GM12878 (cell line): ENCODE data around the gene NHEJ1. TPM values are rescaled to one million over a fixed set of nuclear protein-coding genes. Genes with fewer than 3 reads are reported as not detected.

ENCODE experiments used
- microRNA counts: library from miRNA; unstranded; fragments of <30 nt; microRNA quantifications from one replicate; lab custom pipeline; 2016
- microRNA-seq: library from miRNA; unstranded; fragments of <30 nt; microRNA quantifications from one replicate; pipeline ENCODE4, GENCODE V29; 2018
- polyA plus RNA-seq, 11 experiments: library from polyadenylated mRNA; depleted of rRNA in 4 of 11; unstranded in 6 of 11; stranded (reverse) in 5 of 11; fragments of >200 nt; fragmentation: Nextera tagmentation in 4 of 11; fragmentation: Illumina TruSeq in 1 of 11; extraction: Ambion mirVana in 4 of 11; extraction: Trizol in 1 of 11; gene quantifications; 1 replicate in 1 of 11; 2 replicates in 10 of 11; pipeline versions ENCODE4 v1.2.1 to v1.2.3, GENCODE V29; 2011 to 2016; ENCODE audit warnings: inconsistent platforms in 2 of 11, missing spikeins in 2 of 11, low read depth in 1 of 11
- small RNA-seq: library from RNA; depleted of rRNA; stranded (forward); fragments of <200 nt; gene quantifications from one replicate; pipeline ENCODE3, GENCODE V24; 2014
- total RNA-seq, 4 experiments: library from RNA; depleted of rRNA in 3 of 4; stranded (reverse); fragments of >200 nt in 3 of 4; fragmentation: Illumina TruSeq in 1 of 4; extraction: Trizol in 1 of 4; gene quantifications; 2 replicates each; pipeline versions ENCODE4 v1.2.1 to v1.2.3, GENCODE V29; 2013 to 2021

The NHEJ1 gene
- total and polyA plus RNA-seq, 10 of the 15 experiments (the other 5 are each of a cell fraction or from before 2014, with no cell fraction given): 11.8 to 20.2 (median 17.0) TPM

MicroRNA genes within 50 kb of the gene (microRNA counts, 767-probe panel; counts per million panel counts)
- microRNA hsa-miR-3131 (lab: Ali Mortazavi, UCI): 1,346 counts per million, percentile 48 among the panel's probes with 10 or more counts

Small RNA genes lying within 50 kb of the gene (microRNA-seq; reads per million reads assigned to microRNA genes)
- gene MIR3131: not detected

Small RNA genes lying within 50 kb of the gene (small RNA-seq; reads per million reads assigned to genes)
- gene MIR3131 (not detected), gene RN7SL764P (not detected)

Other genes with a start within 250 kb of the NHEJ1 start
Only the 7 nearest of the 20 such genes appear.
- gene SLC23A3, start 9.2 kb upstream of the NHEJ1 start, total RNA-seq (2014; rRNA removed): 0.40 and 0.82 TPM in 2 replicates
- gene SLC23A3, start 9.2 kb upstream of the NHEJ1 start, total RNA-seq (2014; rRNA removed; fragmentation: Illumina TruSeq; extraction: Trizol): 0.41 and 0.45 TPM in 2 replicates
- gene SLC23A3, start 9.2 kb upstream of the NHEJ1 start, total RNA-seq (2021): 0.37 and 1.0 TPM in 2 replicates
- gene SLC23A3, start 9.2 kb upstream of the NHEJ1 start, polyA plus RNA-seq (2011; rRNA removed): 0.52 and 0.54 TPM in 2 replicates
- gene SLC23A3, start 9.2 kb upstream of the NHEJ1 start, polyA plus RNA-seq (2014; fragmentation: Illumina TruSeq; extraction: Trizol): 0.37 and 0.52 TPM in 2 replicates
- gene SLC23A3, start 9.2 kb upstream of the NHEJ1 start, polyA plus RNA-seq (2014; fragmentation: Nextera tagmentation; extraction: Ambion mirVana): under 1 TPM in 1 of 2 experiments, not detected in 1; 0.07 TPM
- gene SLC23A3, start 9.2 kb upstream of the NHEJ1 start, polyA plus RNA-seq (2014; rRNA removed): 0.44 and 0.69 TPM in 2 replicates
- gene SLC23A3, start 9.2 kb upstream of the NHEJ1 start, polyA plus RNA-seq (2016; fragmentation: Nextera tagmentation; extraction: Ambion mirVana): under 1 TPM; 0.19 to 0.26 TPM
- 43.5 and 46.4 TPM in 2 replicates for gene CNPPD1, start 16.1 kb upstream of the NHEJ1 start, total RNA-seq (2014; rRNA removed)
- 23.1 and 24.2 TPM in 2 replicates for gene CNPPD1, start 16.1 kb upstream of the NHEJ1 start, total RNA-seq (2014; rRNA removed; fragmentation: Illumina TruSeq; extraction: Trizol)
- gene CNPPD1, start 16.1 kb upstream of the NHEJ1 start, total RNA-seq (2021): 64.1 and 67.8 TPM in 2 replicates
- 21.4 and 41.8 TPM in 2 replicates for gene CNPPD1, start 16.1 kb upstream of the NHEJ1 start, polyA plus RNA-seq (2011; rRNA removed)
- 17.1 and 31.9 TPM in 2 replicates for gene CNPPD1, start 16.1 kb upstream of the NHEJ1 start, polyA plus RNA-seq (2014; fragmentation: Illumina TruSeq; extraction: Trizol)
- 10 to 100 TPM; 12.2 to 24.2 TPM for gene CNPPD1, start 16.1 kb upstream of the NHEJ1 start, polyA plus RNA-seq (2014; fragmentation: Nextera tagmentation; extraction: Ambion mirVana)
- 45.0 and 50.6 TPM in 2 replicates for gene CNPPD1, start 16.1 kb upstream of the NHEJ1 start, polyA plus RNA-seq (2014; rRNA removed)
- 10 to 100 TPM; 81.2 to 86.6 TPM for gene CNPPD1, start 16.1 kb upstream of the NHEJ1 start, polyA plus RNA-seq (2016; fragmentation: Nextera tagmentation; extraction: Ambion mirVana)
- gene RETREG2, start 17.5 kb upstream of the NHEJ1 start, total RNA-seq (2014; rRNA removed): 35.5 and 35.9 TPM in 2 replicates
- gene RETREG2, start 17.5 kb upstream of the NHEJ1 start, total RNA-seq (2014; rRNA removed; fragmentation: Illumina TruSeq; extraction: Trizol): 22.4 and 24.3 TPM in 2 replicates
- 50.8 and 53.4 TPM in 2 replicates for gene RETREG2, start 17.5 kb upstream of the NHEJ1 start, total RNA-seq (2021)
- gene RETREG2, start 17.5 kb upstream of the NHEJ1 start, polyA plus RNA-seq (2011; rRNA removed): 54.9 and 72.0 TPM in 2 replicates
- 28.4 and 31.5 TPM in 2 replicates for gene RETREG2, start 17.5 kb upstream of the NHEJ1 start, polyA plus RNA-seq (2014; fragmentation: Illumina TruSeq; extraction: Trizol)
- gene RETREG2, start 17.5 kb upstream of the NHEJ1 start, polyA plus RNA-seq (2014; fragmentation: Nextera tagmentation; extraction: Ambion mirVana): 10 to 100 TPM; 10.1 to 25.2 TPM
- gene RETREG2, start 17.5 kb upstream of the NHEJ1 start, polyA plus RNA-seq (2014; rRNA removed): 31.4 and 38.1 TPM in 2 replicates
- gene RETREG2, start 17.5 kb upstream of the NHEJ1 start, polyA plus RNA-seq (2016; fragmentation: Nextera tagmentation; extraction: Ambion mirVana): 10 to 100 TPM; 19.5 to 21.1 TPM
- 24.7 and 28.1 TPM in 2 replicates for gene ZFAND2B, start 46.0 kb upstream of the NHEJ1 start, total RNA-seq (2014; rRNA removed)
- gene ZFAND2B, start 46.0 kb upstream of the NHEJ1 start, total RNA-seq (2014; rRNA removed; fragmentation: Illumina TruSeq; extraction: Trizol): 13.8 and 14.8 TPM in 2 replicates
- 23.1 and 26.8 TPM in 2 replicates for gene ZFAND2B, start 46.0 kb upstream of the NHEJ1 start, total RNA-seq (2021)
- gene ZFAND2B, start 46.0 kb upstream of the NHEJ1 start, polyA plus RNA-seq (2011; rRNA removed): 13.4 and 21.4 TPM in 2 replicates
- 14.3 and 18.7 TPM in 2 replicates for gene ZFAND2B, start 46.0 kb upstream of the NHEJ1 start, polyA plus RNA-seq (2014; fragmentation: Illumina TruSeq; extraction: Trizol)
- gene ZFAND2B, start 46.0 kb upstream of the NHEJ1 start, polyA plus RNA-seq (2014; fragmentation: Nextera tagmentation; extraction: Ambion mirVana): 10 to 100 TPM in 1 of 2 experiments, 1 to 10 TPM in 1; 5.4 to 10.7 TPM
- gene ZFAND2B, start 46.0 kb upstream of the NHEJ1 start, polyA plus RNA-seq (2014; rRNA removed): 26.8 and 28.3 TPM in 2 replicates
- gene ZFAND2B, start 46.0 kb upstream of the NHEJ1 start, polyA plus RNA-seq (2016; fragmentation: Nextera tagmentation; extraction: Ambion mirVana): 10 to 100 TPM; 23.4 to 26.7 TPM
- 15.4 and 16.9 TPM in 2 replicates for gene ABCB6, start 58.1 kb upstream of the NHEJ1 start, total RNA-seq (2014; rRNA removed)
- gene ABCB6, start 58.1 kb upstream of the NHEJ1 start, total RNA-seq (2014; rRNA removed; fragmentation: Illumina TruSeq; extraction: Trizol): 8.8 TPM in 2 replicates
- gene ABCB6, start 58.1 kb upstream of the NHEJ1 start, total RNA-seq (2021): 13.2 and 13.9 TPM in 2 replicates
- gene ABCB6, start 58.1 kb upstream of the NHEJ1 start, polyA plus RNA-seq (2011; rRNA removed): 9.7 and 21.8 TPM in 2 replicates
- 9.8 and 14.3 TPM in 2 replicates for gene ABCB6, start 58.1 kb upstream of the NHEJ1 start, polyA plus RNA-seq (2014; fragmentation: Illumina TruSeq; extraction: Trizol)
- 10 to 100 TPM in 1 of 2 experiments, 1 to 10 TPM in 1; 2.3 to 10.1 TPM for gene ABCB6, start 58.1 kb upstream of the NHEJ1 start, polyA plus RNA-seq (2014; fragmentation: Nextera tagmentation; extraction: Ambion mirVana)
- gene ABCB6, start 58.1 kb upstream of the NHEJ1 start, polyA plus RNA-seq (2014; rRNA removed): 9.8 and 14.6 TPM in 2 replicates
- gene ABCB6, start 58.1 kb upstream of the NHEJ1 start, polyA plus RNA-seq (2016; fragmentation: Nextera tagmentation; extraction: Ambion mirVana): 10 to 100 TPM; 20.0 to 22.1 TPM
- 11.6 and 13.1 TPM in 2 replicates for gene ATG9A, start 68.8 kb upstream of the NHEJ1 start, total RNA-seq (2014; rRNA removed)
- 8.1 and 9.8 TPM in 2 replicates for gene ATG9A, start 68.8 kb upstream of the NHEJ1 start, total RNA-seq (2014; rRNA removed; fragmentation: Illumina TruSeq; extraction: Trizol)
- 20.8 and 22.9 TPM in 2 replicates for gene ATG9A, start 68.8 kb upstream of the NHEJ1 start, total RNA-seq (2021)
- 20.7 and 37.5 TPM in 2 replicates for gene ATG9A, start 68.8 kb upstream of the NHEJ1 start, polyA plus RNA-seq (2011; rRNA removed)
- 10.3 and 12.5 TPM in 2 replicates for gene ATG9A, start 68.8 kb upstream of the NHEJ1 start, polyA plus RNA-seq (2014; fragmentation: Illumina TruSeq; extraction: Trizol)
- under 1 TPM in 1 of 2 experiments, not detected in 1; 0.16 TPM for gene ATG9A, start 68.8 kb upstream of the NHEJ1 start, polyA plus RNA-seq (2014; fragmentation: Nextera tagmentation; extraction: Ambion mirVana)
- 14.6 and 16.9 TPM in 2 replicates for gene ATG9A, start 68.8 kb upstream of the NHEJ1 start, polyA plus RNA-seq (2014; rRNA removed)
- 10 to 100 TPM; 20.2 to 22.7 TPM for gene ATG9A, start 68.8 kb upstream of the NHEJ1 start, polyA plus RNA-seq (2016; fragmentation: Nextera tagmentation; extraction: Ambion mirVana)
- gene ANKZF1, start 69.0 kb upstream of the NHEJ1 start, total RNA-seq (2014; rRNA removed): 34.2 and 40.6 TPM in 2 replicates
- gene ANKZF1, start 69.0 kb upstream of the NHEJ1 start, total RNA-seq (2014; rRNA removed; fragmentation: Illumina TruSeq; extraction: Trizol): 20.3 TPM in 2 replicates
- 35.3 and 39.2 TPM in 2 replicates for gene ANKZF1, start 69.0 kb upstream of the NHEJ1 start, total RNA-seq (2021)
- gene ANKZF1, start 69.0 kb upstream of the NHEJ1 start, polyA plus RNA-seq (2011; rRNA removed): 102 and 104 TPM in 2 replicates
- gene ANKZF1, start 69.0 kb upstream of the NHEJ1 start, polyA plus RNA-seq (2014; fragmentation: Illumina TruSeq; extraction: Trizol): 17.8 and 23.6 TPM in 2 replicates
- 1 to 10 TPM; 3.1 to 5.0 TPM for gene ANKZF1, start 69.0 kb upstream of the NHEJ1 start, polyA plus RNA-seq (2014; fragmentation: Nextera tagmentation; extraction: Ambion mirVana)
- gene ANKZF1, start 69.0 kb upstream of the NHEJ1 start, polyA plus RNA-seq (2014; rRNA removed): 48.1 and 49.5 TPM in 2 replicates
- gene ANKZF1, start 69.0 kb upstream of the NHEJ1 start, polyA plus RNA-seq (2016; fragmentation: Nextera tagmentation; extraction: Ambion mirVana): 10 to 100 TPM; 35.8 to 36.6 TPM